Measurements from ENCODE around the gene ALPK3.

ALPK3 gene

GRCh38 chr15:84898761-84899160, 81.6 kb downstream of the ALPK3 start:
- no peak for DNase-seq

GRCh38 chr15:84899750-84900149, 82.6 kb downstream of the ALPK3 start:
- DNase-seq, result no peak

GRCh38 chr15:84901540-84901939, 84.4 kb downstream of the ALPK3 start:
- DNase-seq, result no peak

GRCh38 chr15:84903751-84904150, 86.6 kb downstream of the ALPK3 start:
- no peak for DNase-seq

- DNase-seq, result no peak
Measured at GRCh38 chr15:84904419-84904818, 87.3 kb downstream of the ALPK3 start.

- DNase-seq, result no peak
Measured at GRCh38 chr15:84905016-84905916, 88.1 kb downstream of the ALPK3 start.

- DNase-seq, result no peak
Measured at GRCh38 chr15:84907731-84908130, 90.6 kb downstream of the ALPK3 start.

GRCh38 chr15:84908564-84908963, 91.4 kb downstream of the ALPK3 start:
- no peak for DNase-seq

- DNase-seq, result no peak
Measured at GRCh38 chr15:84909029-84909428, 91.9 kb downstream of the ALPK3 start.

- no peak for DNase-seq
Measured at GRCh38 chr15:84909782-84910181, 92.6 kb downstream of the ALPK3 start.

GRCh38 chr15:84910928-84911623, 93.9 kb downstream of the ALPK3 start:
- DNase-seq, result no peak

- DNase-seq, result no peak
Measured at GRCh38 chr15:84911879-84912660, 94.9 kb downstream of the ALPK3 start.

- no peak for DNase-seq
Measured at GRCh38 chr15:84913360-84913723, 96.2 kb downstream of the ALPK3 start.

- no peak for DNase-seq
Measured at GRCh38 chr15:84914351-84914750, 97.2 kb downstream of the ALPK3 start.

- DNase-seq, result no peak
Measured at GRCh38 chr15:84914909-84915605, 97.9 kb downstream of the ALPK3 start.

GRCh38 chr15:84915606-84915958, 98.4 kb downstream of the ALPK3 start:
- no peak for DNase-seq

- DNase-seq, result no peak
Measured at GRCh38 chr15:84917452-84917851, 100.3 kb downstream of the ALPK3 start.

GRCh38 chr15:84919106-84919667, 102.0 kb downstream of the ALPK3 start:
- DNase-seq, result no peak

GRCh38 chr15:84921121-84921520, 104.0 kb downstream of the ALPK3 start:
- DNase-seq, result no peak

GRCh38 chr15:84922530-84922929, 105.4 kb downstream of the ALPK3 start:
- DNase-seq, result no peak
